H54 (cell line): ENCODE data around the gene ENPP7.
A peak's percentile ranks its signal among the peaks of the same experiment; 100 is the strongest.
"Not testable (repeated sequence)": the region's sequence is repeated elsewhere in the genome, so short reads cannot be mapped to it uniquely, and the experiment has no call there.

Experiments
- DNase-seq: peaks from one replicate; pipeline ENCODE4 v3.0.0; 2011; ENCODE audit warnings: low spot score, mixed read lengths; ENCODE audit not compliant: insufficient read length
- FAIRE-seq: peaks from 3 replicates; lab custom pipeline; 2011; peaks lifted over from hg19 to GRCh38; lab: Jason Lieb, UNC
- POLR2A ChIP-seq: IDR thresholded peaks from 2 replicates; pipeline ENCODE4 v1.6.1; 2011; ENCODE audit warnings: low read depth, mild to moderate bottlenecking, low read length

The ENPP7 gene

GRCh38 chr17:79755591-79755990 lies 24.8 kb downstream of the ENPP7 start:
- no peak for FAIRE-seq

GRCh38 chr17:79757140-79757745 lies 26.5 kb downstream of the ENPP7 start:
- DNase-seq = no peak
- TF ChIP-seq POLR2A = no peak
- FAIRE-seq = no peak

More at GRCh38 chr17:79755591-79755990, 24.8 kb downstream of the ENPP7 start:
- no peak for TF ChIP-seq POLR2A
- DNase-seq = no peak

- DNase-seq = no peak
- no peak for FAIRE-seq
- no peak for TF ChIP-seq POLR2A
These were observed 27.5 kb downstream of the ENPP7 start for GRCh38 chr17:79758271-79758670.

- no peak for TF ChIP-seq POLR2A
- DNase-seq (no peak), FAIRE-seq (no peak)
These were observed 29.6 kb downstream of the ENPP7 start for GRCh38 chr17:79760197-79760906.

GRCh38 chr17:79761894-79762589 lies 31.3 kb downstream of the ENPP7 start:
- TF ChIP-seq POLR2A = no peak
- FAIRE-seq (no peak), DNase-seq (no peak)

GRCh38 chr17:79765708-79766107 lies 35.0 kb downstream of the ENPP7 start:
- no peak for TF ChIP-seq POLR2A
- FAIRE-seq (no peak), DNase-seq (no peak)

DNA sequence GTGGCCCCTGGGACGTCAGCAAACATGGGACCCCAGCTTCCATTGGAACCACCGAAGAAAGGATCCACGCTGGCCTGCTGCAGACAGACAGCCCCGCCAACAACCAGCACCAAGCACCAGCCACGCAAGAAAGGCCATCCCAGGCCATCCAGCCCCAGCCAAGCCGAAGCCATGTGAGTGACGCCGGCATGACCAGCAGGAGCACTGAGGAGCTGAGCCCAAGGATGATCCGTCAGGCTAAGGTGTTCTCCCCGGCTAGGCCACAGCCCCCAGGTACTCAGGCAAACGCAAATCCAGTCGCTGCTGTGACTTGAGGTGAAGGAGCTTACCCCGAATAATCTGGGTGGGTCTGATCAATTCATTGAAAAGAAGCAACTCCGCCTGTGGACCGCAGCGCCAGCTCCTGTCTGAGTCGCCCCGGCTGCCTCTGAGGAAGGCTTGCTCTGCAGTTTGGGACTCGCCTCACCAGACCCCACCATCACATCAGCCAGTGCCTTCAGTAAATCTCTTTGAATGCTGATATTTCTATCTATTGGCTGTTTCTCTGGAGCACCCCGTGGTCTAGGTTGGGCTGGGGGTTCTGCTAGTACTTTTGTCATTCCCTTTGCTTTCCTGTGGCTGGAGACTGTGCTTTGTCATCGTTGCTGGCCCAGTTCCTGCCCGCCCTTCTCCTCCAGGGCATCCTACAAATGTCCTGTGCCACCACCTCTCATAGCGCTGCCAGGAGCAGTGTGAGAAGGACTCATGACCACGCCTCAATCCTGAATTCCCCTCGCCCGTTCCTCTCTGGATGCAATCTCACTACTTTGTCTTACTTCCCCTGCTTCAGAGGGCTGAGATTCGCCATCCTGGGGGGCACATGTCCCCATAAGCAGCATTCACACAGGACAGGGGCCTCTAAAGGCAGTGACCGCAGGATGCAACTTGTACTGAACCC lies 39.1 kb downstream of the ENPP7 start:
- no peak for TF ChIP-seq POLR2A
- DNase-seq (no peak), FAIRE-seq (no peak)

- no peak for TF ChIP-seq POLR2A
- no peak for FAIRE-seq
- DNase-seq = no peak
These were observed 40.5 kb downstream of the ENPP7 start for GRCh38 chr17:79771276-79771675.

GRCh38 chr17:79772726-79773125 lies 42.0 kb downstream of the ENPP7 start:
- not testable (repeated sequence) for DNase-seq, FAIRE-seq

- FAIRE-seq = no peak
- DNase-seq = no peak
- no peak for TF ChIP-seq POLR2A
These were observed 43.8 kb downstream of the ENPP7 start for GRCh38 chr17:79774561-79774975.

DNA sequence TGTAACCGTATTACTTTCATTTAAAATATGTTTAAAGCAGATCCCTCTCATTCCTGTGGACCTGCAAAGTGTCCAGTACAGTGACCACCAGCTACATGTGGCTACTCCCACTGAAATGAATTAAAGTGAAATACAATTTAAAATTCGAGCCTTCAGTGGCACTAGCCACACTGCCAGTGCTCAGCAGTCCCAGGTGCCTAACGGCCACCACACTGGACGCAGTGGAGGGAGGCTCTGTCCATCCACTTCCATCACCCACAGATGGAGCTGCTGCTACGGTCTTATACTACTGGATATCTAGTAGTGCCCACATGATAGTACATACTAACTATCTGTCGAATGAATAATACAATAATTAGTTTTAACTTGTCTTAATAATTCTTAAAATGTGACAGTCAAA lies 44.9 kb downstream of the ENPP7 start:
- FAIRE-seq (no peak), DNase-seq (no peak)
- no peak for TF ChIP-seq POLR2A

DNA sequence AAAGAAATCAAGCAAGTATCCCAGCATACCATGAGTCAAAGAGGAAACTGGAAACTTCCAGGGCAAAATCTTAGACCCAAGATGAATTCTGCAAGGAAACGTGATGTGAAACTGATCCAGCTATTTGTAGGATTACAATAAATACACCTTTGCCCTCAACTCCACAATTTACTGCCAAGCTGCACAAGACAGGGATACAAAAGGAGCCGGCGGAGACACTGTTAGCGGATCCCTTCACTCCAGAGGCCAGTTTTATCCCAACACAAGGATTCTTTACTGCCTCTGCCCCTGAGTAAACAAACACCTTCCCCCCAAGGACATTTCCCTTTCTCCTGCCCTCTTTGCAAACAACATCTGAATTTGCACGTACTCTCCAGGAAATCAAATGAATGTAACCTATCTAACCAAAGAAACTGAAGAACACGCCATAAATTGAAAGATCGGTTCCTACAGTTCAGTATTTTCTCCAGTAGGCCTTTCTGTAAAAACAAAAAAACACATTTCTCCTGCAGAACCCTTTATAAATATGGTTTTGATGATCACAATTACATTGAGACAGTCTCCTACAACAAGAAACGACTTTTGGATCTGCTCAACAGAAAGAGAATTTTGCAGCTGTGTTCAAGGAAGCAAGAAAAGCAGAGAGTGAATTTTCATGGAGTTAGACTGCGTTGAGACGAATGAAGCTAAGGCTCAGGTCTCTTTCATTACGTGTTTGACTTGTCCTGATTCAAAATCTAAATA lies 45.8 kb downstream of the ENPP7 start:
- DNase-seq (no peak), FAIRE-seq (no peak)
- no peak for TF ChIP-seq POLR2A

- TF ChIP-seq POLR2A = no peak
- DNase-seq (peak; percentile 86), FAIRE-seq (no peak)
These were observed 46.6 kb downstream of the ENPP7 start for GRCh38 chr17:79777120-79777893.
